Gastroesophageal sphincter (tissue), 3 donors: ENCODE data around the gene MYOM3.

Experiments
- EP300 ChIP-seq: sonication (generic); formaldehyde crosslinking; IDR thresholded peaks from one replicate; pipeline ENCODE4 v1.6.1; 2017; ENCODE audit warnings: antibody characterized with exemption, mild to moderate bottlenecking
- TF ChIP-seq, protein P1 (sequence below), 4 experiments: fragments of 200-600 bp in 2 of 4; fragments of 450-650 bp in 2 of 4; sonication (generic) in 1 of 4; IDR thresholded peaks; one replicate each; pipeline ENCODE4 v1.5.1; 2017 to 2019; ENCODE audit warnings: antibody characterized with exemption in 4 of 4, mild to moderate bottlenecking in 2 of 4, moderate library complexity in 2 of 4

DNA sequence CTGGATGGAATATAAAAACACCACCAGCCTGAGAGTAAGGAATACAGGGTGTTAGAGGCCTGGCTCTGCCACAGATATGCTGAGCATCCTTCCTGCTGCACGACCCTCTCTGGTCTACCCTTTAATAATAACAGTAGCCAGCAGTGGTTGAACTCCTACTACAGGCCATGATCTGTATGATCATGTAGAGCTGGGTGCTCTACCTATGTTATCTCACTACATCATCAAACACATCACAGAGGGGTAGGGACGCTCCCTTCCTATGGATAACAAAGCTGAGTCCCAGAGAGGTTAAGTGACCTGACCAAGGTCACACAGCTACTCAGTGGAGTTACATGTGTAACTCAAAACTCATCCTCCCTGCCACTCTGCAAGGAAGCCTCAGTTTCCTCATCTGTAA is 13.0 kb upstream of the MYOM3 start:
- TF ChIP-seq, protein P1, sequence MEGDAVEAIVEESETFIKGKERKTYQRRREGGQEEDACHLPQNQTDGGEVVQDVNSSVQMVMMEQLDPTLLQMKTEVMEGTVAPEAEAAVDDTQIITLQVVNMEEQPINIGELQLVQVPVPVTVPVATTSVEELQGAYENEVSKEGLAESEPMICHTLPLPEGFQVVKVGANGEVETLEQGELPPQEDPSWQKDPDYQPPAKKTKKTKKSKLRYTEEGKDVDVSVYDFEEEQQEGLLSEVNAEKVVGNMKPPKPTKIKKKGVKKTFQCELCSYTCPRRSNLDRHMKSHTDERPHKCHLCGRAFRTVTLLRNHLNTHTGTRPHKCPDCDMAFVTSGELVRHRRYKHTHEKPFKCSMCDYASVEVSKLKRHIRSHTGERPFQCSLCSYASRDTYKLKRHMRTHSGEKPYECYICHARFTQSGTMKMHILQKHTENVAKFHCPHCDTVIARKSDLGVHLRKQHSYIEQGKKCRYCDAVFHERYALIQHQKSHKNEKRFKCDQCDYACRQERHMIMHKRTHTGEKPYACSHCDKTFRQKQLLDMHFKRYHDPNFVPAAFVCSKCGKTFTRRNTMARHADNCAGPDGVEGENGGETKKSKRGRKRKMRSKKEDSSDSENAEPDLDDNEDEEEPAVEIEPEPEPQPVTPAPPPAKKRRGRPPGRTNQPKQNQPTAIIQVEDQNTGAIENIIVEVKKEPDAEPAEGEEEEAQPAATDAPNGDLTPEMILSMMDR (IDR thresholded peaks at IDR 0.05) = no peak
- no peak for TF ChIP-seq EP300
